HepG2 (cell line): ENCODE measurements around the gene UBE2R2. TPM values are rescaled to one million over a fixed set of nuclear protein-coding genes. Genes with fewer than 3 reads are reported as not detected.

Experiments used
- JUNB ChIP-seq: sonication (generic); formaldehyde crosslinking; IDR thresholded peaks from 2 replicates; pipeline ENCODE4 v1.8.0; 2022; ENCODE audit warnings: missing genetic modification reagents, mild to moderate bottlenecking, borderline replicate concordance
- KIAA2018 ChIP-seq: sonication (generic); formaldehyde crosslinking; IDR thresholded peaks from 2 replicates; pipeline ENCODE4 v1.5.0; 2020; ENCODE audit warnings: mild to moderate bottlenecking, missing genetic modification reagents, borderline replicate concordance
- MED13 ChIP-seq: sonication (generic); formaldehyde crosslinking; IDR thresholded peaks from 2 replicates; pipeline ENCODE4 v1.5.0; 2020; ENCODE audit warnings: missing genetic modification reagents
- NCOA5 ChIP-seq: sonication (generic); formaldehyde crosslinking; IDR thresholded peaks from 2 replicates; pipeline ENCODE4 v1.4.0; 2020; ENCODE audit warnings: missing genetic modification reagents
- NFIC ChIP-seq: IDR thresholded peaks from 2 replicates; pipeline ENCODE4 v1.6.1; 2012; ENCODE audit warnings: mild to moderate bottlenecking, low read length, inconsistent platforms
- NR1H2 ChIP-seq: sonication (generic); formaldehyde crosslinking; IDR thresholded peaks from 2 replicates; pipeline ENCODE4 v1.8.1; 2022; ENCODE audit warnings: low read depth, missing genetic modification reagents, borderline replicate concordance
- PAF1 ChIP-seq: IDR thresholded peaks from 2 replicates; pipeline ENCODE4 v1.6.1; 2016; ENCODE audit warnings: missing genetic modification reagents, missing compliant biosample characterization
- PCBP1 ChIP-seq: fragments of 200-400 bp; formaldehyde crosslinking; IDR thresholded peaks from 2 replicates; pipeline ENCODE4 v1.6.1; 2017; ENCODE audit warnings: mild to moderate bottlenecking, low read depth, low read length, borderline replicate concordance
- RBAK ChIP-seq: sonication (generic); formaldehyde crosslinking; IDR thresholded peaks from 2 replicates; pipeline ENCODE4 v1.5.1; 2020; ENCODE audit warnings: mild to moderate bottlenecking, missing genetic modification reagents
- RNF2 ChIP-seq: fragments of 450-650 bp; conservative IDR thresholded peaks from 2 replicates; pipeline ENCODE4 v1.6.1; 2016; ENCODE audit warnings: low read depth
- TAF1 ChIP-seq: sonication (generic); formaldehyde crosslinking; IDR thresholded peaks from 2 replicates; pipeline ENCODE4 v1.4.0; 2020; ENCODE audit warnings: missing genetic modification reagents
- ZNF335 ChIP-seq: sonication (generic); formaldehyde crosslinking; IDR thresholded peaks from 2 replicates; pipeline ENCODE4 v1.4.0; 2020; ENCODE audit warnings: missing genetic modification reagents
- ZNF550 ChIP-seq: sonication (generic); formaldehyde crosslinking; IDR thresholded peaks from 2 replicates; pipeline ENCODE4 v1.4.0; 2020; ENCODE audit warnings: mild to moderate bottlenecking, missing genetic modification reagents, borderline replicate concordance
- ZNF83 ChIP-seq: sonication (generic); formaldehyde crosslinking; IDR thresholded peaks from 2 replicates; pipeline ENCODE4 v1.4.0; 2020; ENCODE audit warnings: missing genetic modification reagents, mild to moderate bottlenecking, borderline replicate concordance
- ZNF850 ChIP-seq: sonication (generic); formaldehyde crosslinking; conservative IDR thresholded peaks from 2 replicates; pipeline ENCODE4 v1.9.0; 2021; ENCODE audit warnings: mild to moderate bottlenecking, missing genetic modification reagents
- ZSCAN12 ChIP-seq: sonication (generic); formaldehyde crosslinking; IDR thresholded peaks from 2 replicates; pipeline ENCODE4 v1.9.0; 2021; ENCODE audit warnings: mild to moderate bottlenecking, missing genetic modification reagents
- ZSCAN25 ChIP-seq: sonication (generic); formaldehyde crosslinking; IDR thresholded peaks from 2 replicates; pipeline ENCODE4 v1.8.0; 2022; ENCODE audit warnings: mild to moderate bottlenecking, missing genetic modification reagents
- polyA plus RNA-seq, 8 experiments: library from polyadenylated mRNA; depleted of rRNA in 3 of 8; stranded (reverse) in 7 of 8; unstranded in 1 of 8; fragments of >200 nt; fragmentation: Illumina TruSeq in 4 of 8; extraction: Trizol in 4 of 8; gene quantifications; 2 replicates each; pipeline versions ENCODE4 v1.2.1 to v1.2.3, GENCODE V29; 2011 to 2016; ENCODE audit warnings: low read depth in 4 of 8, missing spikeins in 1 of 8, mixed read lengths in 1 of 8; ENCODE audit not compliant: insufficient read depth in 1 of 8
- total RNA-seq, 5 experiments: library from RNA; depleted of rRNA; stranded (reverse); fragments of >200 nt; fragmentation: Illumina TruSeq; extraction: Trizol; gene quantifications; 2 replicates each; pipeline ENCODE4 v1.2.3, GENCODE V29; 2016; ENCODE audit warnings: low read depth in 1 of 5
- TF ChIP-seq, protein P1 (sequence below), 2 experiments: sonication (generic) in 1 of 2; formaldehyde crosslinking in 1 of 2; IDR thresholded peaks; 2 replicates each; pipeline versions ENCODE4 v1.5.1 to v1.6.1; 2011 to 2020; ENCODE audit warnings: borderline replicate concordance in 1 of 2, low read depth in 1 of 2, low read length in 1 of 2, mild to moderate bottlenecking in 1 of 2, missing genetic modification reagents in 1 of 2, moderate library complexity in 1 of 2

Gene UBE2R2
- total and polyA plus RNA-seq, 2 of the 13 experiments (the other 11 are each of a cell fraction or from before 2014, with no cell fraction given), result 14.8 to 20.9 TPM

GRCh38 chr9:33816327-33817252 lies at the start of gene UBE2R2 (continued):
- TF ChIP-seq RBAK, result no peak
- TF ChIP-seq ZNF335 (CRISPR knock-in tag), result peak; percentile 22; the same call in 1 of the 2 replicates
- no peak for TF ChIP-seq ZNF850 (CRISPR knock-in tag)
- no peak for TF ChIP-seq KIAA2018 (CRISPR knock-in tag)
- TF ChIP-seq PCBP1, result 0 out of 2 replicates have a peak, but pooled peaks have one; percentile 85
- no peak for TF ChIP-seq ZNF550 (CRISPR knock-in tag)
- no peak for TF ChIP-seq JUNB
- TF ChIP-seq ZSCAN25 (CRISPR knock-in tag), result peak; percentile 85
- 0 out of 2 replicates have a peak, but pooled peaks have one; percentile 53 for TF ChIP-seq ZSCAN12 (CRISPR knock-in tag)
- no peak for TF ChIP-seq NFIC
- TF ChIP-seq, protein P1, sequence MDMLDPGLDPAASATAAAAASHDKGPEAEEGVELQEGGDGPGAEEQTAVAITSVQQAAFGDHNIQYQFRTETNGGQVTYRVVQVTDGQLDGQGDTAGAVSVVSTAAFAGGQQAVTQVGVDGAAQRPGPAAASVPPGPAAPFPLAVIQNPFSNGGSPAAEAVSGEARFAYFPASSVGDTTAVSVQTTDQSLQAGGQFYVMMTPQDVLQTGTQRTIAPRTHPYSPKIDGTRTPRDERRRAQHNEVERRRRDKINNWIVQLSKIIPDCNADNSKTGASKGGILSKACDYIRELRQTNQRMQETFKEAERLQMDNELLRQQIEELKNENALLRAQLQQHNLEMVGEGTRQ (IDR thresholded peaks at IDR 0.05; ENCODE audit: low read depth, low read length), result no peak
- TF ChIP-seq, protein P1 (CRISPR knock-in tag; IDR thresholded peaks at IDR 0.05; ENCODE audit: borderline replicate concordance), result peak; percentile 52; the same call in 1 of the 2 replicates
- TF ChIP-seq NCOA5, result no peak
- peak; percentile 80 for TF ChIP-seq TAF1 (CRISPR knock-in tag)
- TF ChIP-seq ZNF83 (CRISPR knock-in tag), result 0 out of 2 replicates have a peak, but pooled peaks have one; percentile 43
- TF ChIP-seq RNF2, result peak; percentile 26; the same call in 1 of the 2 replicates
- TF ChIP-seq PAF1, result no peak
- TF ChIP-seq MED13, result peak; percentile 17; the same call in 1 of the 2 replicates
- TF ChIP-seq NR1H2, result no peak
